Gastroesophageal sphincter (tissue), 4 donors: ENCODE data around the gene CFAP97D2. TPM values are rescaled to one million over a fixed set of nuclear protein-coding genes. Genes with fewer than 3 reads are reported as not detected.
"Not testable (repeated sequence)": the region's sequence is repeated elsewhere in the genome, so short reads cannot be mapped to it uniquely, and the experiment has no call there.

Experiments used
- ATAC-seq: fragments of 150-250 bp; one replicate; pipeline ENCODE4 v1.9.1; 2016; ENCODE audit warnings: mild to moderate bottlenecking, moderate library complexity
- H3K27ac ChIP-seq, 4 donors: fragments of 200-600 bp; sonication (generic) in 3 of 4; 1 replicate in 3 of 4; 2 replicates in 1 of 4; pipeline ENCODE4 v1.5.1; 2016 to 2019
- H3K27me3 ChIP-seq: fragments of 200-600 bp; sonication (generic); one replicate; pipeline ENCODE4 v1.5.1; 2019
- H3K36me3 ChIP-seq, 2 donors: fragments of 200-600 bp; sonication (generic); one replicate each; pipeline ENCODE4 v1.5.1; 2019; ENCODE audit warnings: control low read depth in 1 of 2
- H3K4me1 ChIP-seq, 3 donors: fragments of 200-600 bp; sonication (generic); 1 replicate in 2 of 3; 2 replicates in 1 of 3; pipeline ENCODE4 v1.5.1; 2016 to 2019; ENCODE audit warnings: control low read depth in 2 of 3
- H3K4me3 ChIP-seq, 2 donors: fragments of 200-600 bp; sonication (generic); one replicate each; pipeline ENCODE4 v1.5.1; 2019; ENCODE audit warnings: mild to moderate bottlenecking in 1 of 2, moderate library complexity in 1 of 2
- H3K9me3 ChIP-seq, 3 donors: fragments of 200-600 bp; sonication (generic); one replicate each; pipeline ENCODE4 v1.5.1; 2017 to 2019; ENCODE audit warnings: control low read depth in 2 of 3
- CTCF ChIP-seq, 4 experiments: fragments of 200-600 bp in 2 of 4; fragments of 450-650 bp in 2 of 4; sonication (generic) in 1 of 4; IDR thresholded peaks; one replicate each; pipeline ENCODE4 v1.5.1; 2017 to 2019; ENCODE audit warnings: antibody characterized with exemption in 4 of 4, mild to moderate bottlenecking in 2 of 4, moderate library complexity in 2 of 4
- EP300 ChIP-seq: sonication (generic); formaldehyde crosslinking; IDR thresholded peaks from one replicate; pipeline ENCODE4 v1.6.1; 2017; ENCODE audit warnings: antibody characterized with exemption, mild to moderate bottlenecking
- POLR2A ChIP-seq, 2 donors: fragments of 450-650 bp; IDR thresholded peaks; one replicate each; pipeline ENCODE4 v1.6.1; 2017; ENCODE audit warnings: antibody characterized with exemption in 2 of 2, mild to moderate bottlenecking in 2 of 2, moderate library complexity in 1 of 2
- POLR2AphosphoS5 ChIP-seq: sonication (generic); formaldehyde crosslinking; IDR thresholded peaks from one replicate; pipeline ENCODE4 v1.6.1; 2017; ENCODE audit warnings: antibody characterized with exemption
- WGBS, 2 donors: methylation state at CpG; one replicate each; pipeline ENCODE4 v1.1.5; 2018; ENCODE audit warnings: low coverage in 1 of 2; 5-methylcytosine and 5-hydroxymethylcytosine counted together
- total RNA-seq, 4 donors: library from RNA; depleted of rRNA; stranded (reverse); fragments of >200 nt; gene quantifications; one replicate each; pipeline ENCODE4 v1.1.0, GENCODE V29; 2016

The CFAP97D2 gene
- total RNA-seq, 4 donors from 2014 or later, result not detected

DNA sequence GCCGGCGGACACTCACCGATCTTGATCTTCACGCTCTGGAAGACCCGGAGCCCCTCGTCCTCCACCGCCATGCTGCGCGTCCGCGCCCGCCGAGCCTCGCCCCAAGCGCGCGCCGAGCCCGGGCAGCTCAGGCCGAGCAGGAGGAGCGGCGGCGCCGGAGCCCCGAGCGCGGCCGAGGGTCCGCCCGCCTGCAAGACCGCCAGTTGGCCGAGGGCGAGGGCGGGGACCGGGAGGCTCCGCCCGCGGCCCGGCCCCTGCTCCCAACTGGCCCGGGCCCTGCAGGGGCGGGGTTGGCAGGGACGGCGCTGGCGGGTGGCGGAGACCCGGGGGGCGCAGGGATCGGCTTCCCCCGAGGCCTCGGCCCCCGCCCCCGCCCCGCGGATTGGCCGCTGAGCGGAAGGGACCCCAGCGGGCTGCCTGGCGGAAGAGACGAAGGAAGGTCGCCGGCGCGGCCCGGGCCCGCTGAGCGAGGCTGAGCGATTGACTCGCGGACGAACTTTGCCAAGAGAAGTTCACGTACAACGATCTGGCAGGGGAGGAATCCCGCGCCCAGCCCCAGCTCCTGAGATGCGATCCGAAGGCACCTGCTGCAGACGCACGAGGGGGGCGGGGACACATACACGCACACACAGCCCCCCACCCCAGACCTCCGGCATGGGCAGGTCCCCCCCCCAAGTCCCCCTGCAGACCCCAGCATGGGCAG lies 46.5 kb upstream of the CFAP97D2 start, which contains the start of gene RASA3:
TSS of gene RASA3 (minus strand) at position 205 of the 703 bp plus-strand sequence. CDS start at position 71, 134 bp downstream.
- WGBS, 2 donors, result no CpG with 5 or more reads among the region's 81 CpGs

DNA sequence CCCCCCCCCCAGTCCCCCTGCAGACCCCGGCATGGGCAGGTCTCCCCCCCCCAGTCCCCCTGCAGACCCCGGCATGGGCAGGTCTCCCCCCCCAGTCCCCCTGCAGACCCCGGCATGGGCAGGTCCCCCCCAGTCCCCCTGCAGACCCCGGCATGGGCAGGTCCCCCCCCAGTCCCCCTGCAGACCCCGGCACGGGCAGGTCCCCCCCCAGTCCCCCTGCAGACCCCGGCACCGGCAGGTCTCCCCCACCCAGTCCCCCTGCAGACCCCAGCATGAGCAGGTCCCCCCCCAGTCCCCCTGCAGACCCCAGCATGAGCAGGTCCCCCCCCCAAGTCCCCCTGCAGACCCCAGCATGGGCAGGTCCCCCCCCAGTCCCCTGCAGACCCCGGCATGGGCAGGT lies 45.9 kb upstream of the CFAP97D2 start:
- H3K36me3 ChIP-seq, H3K9me3 ChIP-seq, ATAC-seq, H3K27me3 ChIP-seq: not testable (repeated sequence)
- WGBS, 2 donors, result no CpG with 5 or more reads among the region's 9 CpGs
- Histone ChIP-seq H3K4me1 (peaks cover 0 to 34% (median 26%) of the 10 kb centered on the region in 3 donors), H3K4me3 (peak overlapping the region in 1 of 2 donors; percentile 95), H3K27ac (peak overlapping the region in 3 of 4 donors; percentile 82 to 89 (median 88))

More for the DNA sequence above, 46.5 kb upstream of the CFAP97D2 start, which contains the start of gene RASA3:
- no peaks in the 10 kb centered on the region for H3K9me3 ChIP-seq
- no peaks in the 10 kb centered on the region for H3K36me3 ChIP-seq
- peak; percentile 92 for ATAC-seq
- TF ChIP-seq EP300 (no peak), POLR2AphosphoS5 (peak; percentile 68), CTCF (IDR thresholded peaks at IDR 0.05) (no peak), POLR2A (IDR thresholded peaks at IDR 0.05) (peak; percentile 76 to 92)
- peak within 1 kb of the TSS; percentile 76 to 95 for H3K4me3 ChIP-seq
- H3K27ac ChIP-seq, result peak within 1 kb of the TSS; percentile 41 to 89 (median 85)
- H3K27me3 ChIP-seq, result no peaks in the 10 kb centered on the region
- peaks cover 0 to 40% (median 32%) of the 10 kb centered on the region in 3 donors for H3K4me1 ChIP-seq

DNA sequence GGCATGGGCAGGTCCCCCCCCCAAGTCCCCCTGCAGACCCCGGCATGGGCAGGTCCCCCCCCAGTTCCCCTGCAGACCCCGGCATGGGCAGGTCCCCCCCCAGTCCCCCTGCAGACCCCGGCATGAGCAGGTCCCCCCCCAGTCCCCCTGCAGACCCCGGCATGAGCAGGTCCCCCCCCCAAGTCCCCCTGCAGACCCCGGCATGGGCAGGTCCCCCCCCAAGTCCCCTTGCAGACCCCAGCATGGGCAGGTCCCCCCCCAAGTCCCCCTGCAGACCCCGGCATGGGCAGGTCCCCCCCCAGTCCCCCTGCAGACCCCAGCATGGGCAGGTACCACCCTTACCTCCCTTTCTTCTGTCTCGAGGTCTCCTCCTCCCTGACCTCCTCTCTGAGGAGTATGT lies 45.5 kb upstream of the CFAP97D2 start:
- not testable (repeated sequence) for ATAC-seq, H3K9me3 ChIP-seq, H3K36me3 ChIP-seq, H3K27me3 ChIP-seq, H3K27ac ChIP-seq, H3K4me3 ChIP-seq
- WGBS, 2 donors, result 88% methylated on average over 1 of the region's 7 CpGs; no CpG with 5 or more reads in 1 of the 2 donors
- peaks cover 0 to 30% (median 22%) of the 10 kb centered on the region in 3 donors for H3K4me1 ChIP-seq

DNA sequence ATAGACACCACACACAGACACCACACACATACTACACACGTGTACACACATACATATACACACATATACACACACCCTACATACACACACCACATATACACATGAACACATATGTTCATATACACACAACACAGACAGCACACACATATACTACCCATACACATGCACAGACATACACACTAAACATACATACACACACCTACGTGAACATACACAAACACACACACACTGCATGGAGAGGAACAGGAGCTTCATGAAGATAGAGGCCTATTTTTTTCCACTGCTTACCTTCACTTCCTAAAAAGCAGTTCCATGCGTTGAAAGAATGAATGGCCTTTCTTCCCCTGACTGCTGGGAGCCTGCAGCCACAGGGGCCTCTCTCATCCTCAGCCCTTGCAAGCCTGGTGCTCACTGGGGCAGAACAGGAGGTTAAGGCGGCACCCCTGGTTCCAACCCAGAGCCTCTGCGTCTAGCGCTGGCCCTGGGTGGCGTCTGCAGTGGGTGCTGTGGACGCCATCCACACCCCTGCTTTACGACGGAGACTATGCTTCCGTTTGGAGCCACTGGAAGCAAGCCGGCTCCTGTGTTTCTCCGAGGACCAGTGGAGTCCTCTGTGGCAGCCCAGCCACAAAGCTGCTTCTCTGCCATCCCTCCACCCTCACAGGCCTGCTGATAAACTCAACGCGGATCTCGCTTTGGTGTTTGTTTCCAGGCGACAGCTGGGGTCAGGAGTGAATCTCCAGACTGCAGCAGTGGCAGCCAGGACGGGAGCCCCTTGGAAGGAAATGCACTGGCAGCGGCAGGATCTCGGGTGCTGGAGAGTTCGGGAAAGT lies 44.7 kb upstream of the CFAP97D2 start:
- Histone ChIP-seq H3K27me3 (no peaks in the 10 kb centered on the region), H3K27ac (peak overlapping the region in 3 of 4 donors; percentile 8 to 49 (median 41)), H3K9me3 (no peaks in the 10 kb centered on the region), H3K4me1 (peaks cover 0 to 22% (median 15%) of the 10 kb centered on the region in 3 donors), H3K36me3 (no peaks in the 10 kb centered on the region), H3K4me3 (no peak overlapping the region)
- 44 to 62% methylated on average over 5 to 12 of the region's 21 CpGs for WGBS, 2 donors
- TF ChIP-seq POLR2AphosphoS5, result no peak
- TF ChIP-seq POLR2A (IDR thresholded peaks at IDR 0.05), result no peak
- ATAC-seq, result no peak

GRCh38 chr13:114134944-114135610 lies 44.0 kb upstream of the CFAP97D2 start:
- peak overlapping the region in 3 of 4 donors; percentile 8 to 49 (median 41) for H3K27ac ChIP-seq
- H3K4me1 ChIP-seq, result peaks cover 0 to 15% (median 8%) of the 10 kb centered on the region in 3 donors
- no peaks in the 10 kb centered on the region for H3K27me3 ChIP-seq
- no peaks in the 10 kb centered on the region for H3K9me3 ChIP-seq
- no peaks in the 10 kb centered on the region for H3K36me3 ChIP-seq
- 47 to 79% methylated on average over 7 to 8 of the region's 12 CpGs for WGBS, 2 donors
- no peak for ATAC-seq
- TF ChIP-seq EP300 (no peak), POLR2AphosphoS5 (no peak), POLR2A (IDR thresholded peaks at IDR 0.05) (no peak), CTCF (IDR thresholded peaks at IDR 0.05) (no peak)
- no peak overlapping the region for H3K4me3 ChIP-seq

- WGBS, 2 donors, result 91 to 93% methylated on average over 3 to 10 of the region's 15 CpGs
- Histone ChIP-seq H3K36me3 (no peaks in the 10 kb centered on the region), H3K9me3 (no peaks in the 10 kb centered on the region), H3K4me1 (peaks cover 0 to 8% (median 1%) of the 10 kb centered on the region in 3 donors), H3K27ac (no peak overlapping the region), H3K27me3 (no peaks in the 10 kb centered on the region), H3K4me3 (no peak overlapping the region)
- TF ChIP-seq CTCF (IDR thresholded peaks at IDR 0.05), result no peak
- TF ChIP-seq POLR2A (IDR thresholded peaks at IDR 0.05), result no peak
- no peak for TF ChIP-seq POLR2AphosphoS5
- TF ChIP-seq EP300, result no peak
- no peak for ATAC-seq
These were observed 43.3 kb upstream of the CFAP97D2 start for GRCh38 chr13:114135731-114136171.
